Nephron (organoid): ENCODE measurements around the gene C12orf60.

Source experiments
- H3K27ac Mint-ChIP-seq, 3 experiments: 2 replicates each; pipeline ENCODE4 v1.8.0; 2020; ENCODE audit warnings: mixed read lengths in 3 of 3, mild to moderate bottlenecking in 2 of 3, moderate library complexity in 1 of 3
- H3K27me3 Mint-ChIP-seq: 2 replicates; pipeline ENCODE4 v1.8.0; 2021; ENCODE audit warnings: low read depth, mild to moderate bottlenecking, moderate library complexity, mixed read lengths
- H3K36me3 Mint-ChIP-seq: 2 replicates; pipeline ENCODE4 v1.8.0; 2020; ENCODE audit warnings: low read depth, mixed read lengths
- H3K4me1 Mint-ChIP-seq: 2 replicates; pipeline ENCODE4 v1.8.0; 2020; ENCODE audit warnings: mixed read lengths
- H3K4me3 Mint-ChIP-seq, 3 experiments: 2 replicates each; pipeline ENCODE4 v1.8.0; 2020; ENCODE audit warnings: mild to moderate bottlenecking in 3 of 3, mixed read lengths in 3 of 3, moderate library complexity in 2 of 3
- H3K9me3 Mint-ChIP-seq: 2 replicates; pipeline ENCODE4 v1.8.0; 2020; ENCODE audit warnings: mixed read lengths
- TF ChIP-seq, protein P1 (sequence below), 3 experiments: fragments of 200-600 bp; sonication (generic); IDR thresholded peaks; one replicate each; pipeline ENCODE4 v1.5.0; 2021; ENCODE audit warnings: antibody characterized with exemption in 3 of 3; ENCODE audit not compliant: unreplicated experiment in 3 of 3

Gene C12orf60

DNA sequence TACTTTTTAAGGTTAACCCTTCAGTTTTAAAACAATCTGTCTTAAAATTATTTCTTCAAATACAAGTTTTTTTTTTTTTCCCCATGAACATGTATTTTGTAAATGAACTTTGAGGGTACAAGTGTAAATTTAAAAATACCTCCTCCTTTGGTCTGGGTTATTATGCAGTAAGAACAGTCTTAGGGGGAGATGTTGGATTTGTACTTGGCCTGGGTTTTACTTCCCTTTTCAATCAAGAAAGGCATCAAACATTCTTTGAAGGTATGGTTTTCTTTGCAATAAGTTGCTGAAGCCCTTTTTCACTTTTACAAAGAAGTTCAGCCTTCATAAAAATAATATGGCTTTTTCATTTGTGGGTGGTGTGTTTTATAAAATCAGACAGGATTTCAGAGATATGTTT is 20.7 kb upstream of the C12orf60 start:
- H3K27me3 Mint-ChIP-seq: no peaks in the 10 kb centered on the region
- H3K9me3 Mint-ChIP-seq: no peaks in the 10 kb centered on the region
- H3K4me1 Mint-ChIP-seq: no peaks in the 10 kb centered on the region
- peaks cover 30% of the 10 kb centered on the region for H3K36me3 Mint-ChIP-seq
- H3K27ac Mint-ChIP-seq: no peak overlapping the region
- no peak overlapping the region for H3K4me3 Mint-ChIP-seq
- TF ChIP-seq, protein P1, sequence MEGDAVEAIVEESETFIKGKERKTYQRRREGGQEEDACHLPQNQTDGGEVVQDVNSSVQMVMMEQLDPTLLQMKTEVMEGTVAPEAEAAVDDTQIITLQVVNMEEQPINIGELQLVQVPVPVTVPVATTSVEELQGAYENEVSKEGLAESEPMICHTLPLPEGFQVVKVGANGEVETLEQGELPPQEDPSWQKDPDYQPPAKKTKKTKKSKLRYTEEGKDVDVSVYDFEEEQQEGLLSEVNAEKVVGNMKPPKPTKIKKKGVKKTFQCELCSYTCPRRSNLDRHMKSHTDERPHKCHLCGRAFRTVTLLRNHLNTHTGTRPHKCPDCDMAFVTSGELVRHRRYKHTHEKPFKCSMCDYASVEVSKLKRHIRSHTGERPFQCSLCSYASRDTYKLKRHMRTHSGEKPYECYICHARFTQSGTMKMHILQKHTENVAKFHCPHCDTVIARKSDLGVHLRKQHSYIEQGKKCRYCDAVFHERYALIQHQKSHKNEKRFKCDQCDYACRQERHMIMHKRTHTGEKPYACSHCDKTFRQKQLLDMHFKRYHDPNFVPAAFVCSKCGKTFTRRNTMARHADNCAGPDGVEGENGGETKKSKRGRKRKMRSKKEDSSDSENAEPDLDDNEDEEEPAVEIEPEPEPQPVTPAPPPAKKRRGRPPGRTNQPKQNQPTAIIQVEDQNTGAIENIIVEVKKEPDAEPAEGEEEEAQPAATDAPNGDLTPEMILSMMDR (IDR thresholded peaks at IDR 0.05; ENCODE audit: unreplicated experiment in 3 of 3): no peak

DNA sequence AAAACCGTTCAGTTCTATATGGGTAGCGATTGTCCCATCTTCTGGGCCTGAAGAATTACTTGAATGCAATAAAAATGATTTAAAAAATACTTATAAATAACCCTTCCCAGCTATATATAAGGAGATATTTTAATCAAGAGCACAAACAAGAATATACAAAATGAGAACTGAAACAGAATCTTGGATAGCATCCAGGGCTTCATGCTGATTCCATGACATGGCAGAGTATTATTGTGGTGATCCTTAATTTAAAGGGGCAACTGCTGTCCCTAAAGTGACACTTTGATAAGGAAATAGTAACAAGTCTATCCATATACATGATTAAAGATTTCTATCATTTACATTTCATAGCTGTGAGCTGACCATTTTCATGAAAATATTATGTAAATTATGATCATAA is 19.0 kb upstream of the C12orf60 start:
- Mint-ChIP-seq H3K9me3 (no peaks in the 10 kb centered on the region), H3K4me3 (no peak overlapping the region), H3K36me3 (peaks cover 45% of the 10 kb centered on the region), H3K27me3 (no peaks in the 10 kb centered on the region), H3K4me1 (no peaks in the 10 kb centered on the region), H3K27ac (no peak overlapping the region)
- TF ChIP-seq, protein P1 (IDR thresholded peaks at IDR 0.05; ENCODE audit: unreplicated experiment in 3 of 3): no peak

DNA sequence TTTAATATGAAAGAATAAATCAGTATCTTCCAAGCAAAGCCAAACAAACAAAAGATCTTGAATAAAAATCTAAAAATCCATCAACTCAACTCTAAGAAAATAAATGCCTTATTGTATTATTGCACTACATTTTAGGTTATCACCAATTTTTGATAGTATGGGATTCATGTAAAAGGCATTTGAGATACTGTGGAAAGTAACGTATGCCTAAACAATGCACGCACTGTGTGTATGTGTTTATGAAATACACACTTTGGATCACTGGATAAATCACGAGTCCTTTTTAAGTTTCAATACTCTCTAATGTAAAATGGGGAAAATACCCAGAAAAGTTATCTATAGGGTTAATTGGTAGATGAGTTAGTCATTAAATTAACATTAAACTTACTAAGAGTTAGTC is 17.9 kb upstream of the C12orf60 start:
- no peaks in the 10 kb centered on the region for H3K27me3 Mint-ChIP-seq
- no peaks in the 10 kb centered on the region for H3K9me3 Mint-ChIP-seq
- TF ChIP-seq, protein P1 (IDR thresholded peaks at IDR 0.05; ENCODE audit: unreplicated experiment in 3 of 3): no peak
- no peak overlapping the region for H3K4me3 Mint-ChIP-seq
- no peak overlapping the region for H3K27ac Mint-ChIP-seq
- peaks cover 56% of the 10 kb centered on the region for H3K36me3 Mint-ChIP-seq
- H3K4me1 Mint-ChIP-seq: no peaks in the 10 kb centered on the region

DNA sequence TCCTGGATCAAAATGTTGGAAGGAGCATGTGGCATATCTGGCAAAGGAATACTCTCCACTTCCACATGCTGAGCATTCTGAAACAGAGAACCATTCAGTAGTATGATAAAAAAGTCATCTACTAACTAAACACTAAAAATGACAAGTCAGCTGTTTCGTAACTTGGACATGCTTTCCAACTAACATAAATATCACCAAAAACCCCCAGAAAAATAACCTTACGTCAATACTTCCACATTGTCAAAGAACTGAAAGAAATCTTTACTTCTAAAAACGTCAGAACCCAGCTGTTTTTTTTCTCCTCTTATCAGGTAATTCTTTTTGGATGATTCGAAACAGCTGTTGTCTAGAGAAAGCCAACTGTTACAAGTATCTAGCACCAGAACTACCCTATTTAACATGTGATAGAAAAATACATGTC is 8.4 kb upstream of the C12orf60 start:
- no peaks in the 10 kb centered on the region for H3K27me3 Mint-ChIP-seq
- H3K4me3 Mint-ChIP-seq: no peak overlapping the region
- peak overlapping the region; percentile 40 to 51 (median 43) for H3K27ac Mint-ChIP-seq
- peaks cover 78% of the 10 kb centered on the region for H3K36me3 Mint-ChIP-seq
- no peaks in the 10 kb centered on the region for H3K9me3 Mint-ChIP-seq
- H3K4me1 Mint-ChIP-seq: no peaks in the 10 kb centered on the region
- TF ChIP-seq, protein P1 (IDR thresholded peaks at IDR 0.05; ENCODE audit: unreplicated experiment in 3 of 3): no peak

DNA sequence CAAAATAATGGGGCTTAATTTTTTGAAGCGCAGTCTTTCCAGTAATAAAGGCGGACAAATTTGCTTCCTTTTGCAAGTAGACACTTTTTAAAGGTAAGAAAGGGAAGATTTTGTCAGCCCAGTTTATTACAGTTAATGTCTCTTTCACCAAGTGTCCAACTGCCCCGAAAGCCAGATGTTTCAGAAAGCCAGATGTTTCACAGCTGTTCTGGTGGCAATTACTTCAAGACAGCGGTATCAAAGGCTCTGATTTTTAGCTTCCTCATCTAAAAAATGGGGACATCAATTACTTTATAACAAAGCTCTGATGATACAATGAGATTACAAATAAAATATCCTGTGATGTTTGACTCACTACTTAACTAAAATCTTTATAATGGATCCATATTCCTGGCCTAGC is 1.2 kb upstream of the C12orf60 start:
- TF ChIP-seq, protein P1 (IDR thresholded peaks at IDR 0.05; ENCODE audit: unreplicated experiment in 3 of 3): no peak
- H3K27me3 Mint-ChIP-seq: no peaks in the 10 kb centered on the region
- no peak overlapping the region for H3K4me3 Mint-ChIP-seq
- peaks cover 12% of the 10 kb centered on the region for H3K4me1 Mint-ChIP-seq
- H3K36me3 Mint-ChIP-seq: peaks cover 17% of the 10 kb centered on the region
- H3K27ac Mint-ChIP-seq: no peak overlapping the region
- H3K9me3 Mint-ChIP-seq: no peaks in the 10 kb centered on the region

DNA sequence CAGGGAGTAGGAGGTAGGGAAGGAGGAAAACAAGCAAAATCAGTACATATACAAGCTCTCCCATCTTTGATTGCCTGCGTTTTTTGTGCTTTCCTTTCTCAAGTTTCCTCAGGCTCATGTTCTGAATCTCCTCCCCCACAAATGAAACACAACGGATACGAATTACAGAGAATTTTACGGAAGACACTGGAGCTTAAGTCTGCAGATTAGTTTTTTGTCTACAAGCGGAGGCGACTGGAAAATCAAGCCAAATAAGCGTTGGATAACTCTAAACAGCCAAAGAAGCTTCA is 804 bp upstream of the C12orf60 start:
- peaks cover 12% of the 10 kb centered on the region for H3K4me1 Mint-ChIP-seq
- H3K27me3 Mint-ChIP-seq: no peaks in the 10 kb centered on the region
- H3K4me3 Mint-ChIP-seq: no peak overlapping the region
- H3K27ac Mint-ChIP-seq: no peak overlapping the region
- TF ChIP-seq, protein P1 (IDR thresholded peaks at IDR 0.05; ENCODE audit: unreplicated experiment in 3 of 3): no peak
- H3K9me3 Mint-ChIP-seq: no peaks in the 10 kb centered on the region
- H3K36me3 Mint-ChIP-seq: peaks cover 13% of the 10 kb centered on the region
